Natural killer cell treated with Interleukin-12 subunit alpha and Interleukin-12 subunit beta and Interleukin-15 and Interleukin-18, amount 100 ng/mL, for 72 hours (primary cell): ENCODE data around the gene PRMT1. TPM values are rescaled to one million over a fixed set of nuclear protein-coding genes. Genes with fewer than 3 reads are reported as not detected.
"Not testable (repeated sequence)": the region's sequence is repeated elsewhere in the genome, so short reads cannot be mapped to it uniquely, and the experiment has no call there.

Source experiments
- ATAC-seq, 2 donors: fragments of 150-1000 bp; cut with Tn5 transposase in 1 of 2; sonication (Bioruptor Pico), chemical (Tn5 transposase) in 1 of 2; 2 replicates each; pipeline ENCODE4 v1.10.0; 2021
- DNase-seq: peaks from one replicate; pipeline ENCODE4 v3.0.0; 2022; ENCODE audit warnings: low spot score
- H3K27ac Mint-ChIP-seq, 2 donors: 1 replicate in 1 of 2; 2 replicates in 1 of 2; pipeline ENCODE4 v1.8.0; 2022; ENCODE audit warnings: mixed read lengths in 2 of 2, mild to moderate bottlenecking in 1 of 2, moderate library complexity in 1 of 2
- H3K27me3 Mint-ChIP-seq, 2 donors: 1 replicate in 1 of 2; 2 replicates in 1 of 2; pipeline ENCODE4 v1.8.0; 2022; ENCODE audit warnings: mixed read lengths in 2 of 2
- H3K36me3 Mint-ChIP-seq: one replicate; pipeline ENCODE4 v1.8.0; 2022; ENCODE audit warnings: mixed read lengths
- H3K4me1 Mint-ChIP-seq, 2 donors: 1 replicate in 1 of 2; 2 replicates in 1 of 2; pipeline ENCODE4 v1.8.0; 2022; ENCODE audit warnings: low read depth in 2 of 2, mixed read lengths in 2 of 2, mild to moderate bottlenecking in 1 of 2
- H3K4me3 Mint-ChIP-seq: one replicate; pipeline ENCODE4 v1.8.0; 2022; ENCODE audit warnings: mixed read lengths
- H3K9me3 Mint-ChIP-seq: 2 replicates; pipeline ENCODE4 v1.8.0; 2022; ENCODE audit warnings: mixed read lengths
- total RNA-seq, 2 donors: library from RNA; stranded (reverse); gene quantifications; one replicate each; pipeline ENCODE4 v1.2.3, GENCODE V29; 2022

Gene PRMT1
- total RNA-seq, 2 donors from 2014 or later: 268 to 457 TPM

- DNase-seq, H3K9me3 Mint-ChIP-seq, H3K27me3 Mint-ChIP-seq, ATAC-seq, H3K27ac Mint-ChIP-seq, H3K4me3 Mint-ChIP-seq, H3K36me3 Mint-ChIP-seq: not testable (repeated sequence)
- H3K4me1 Mint-ChIP-seq: peaks cover 11 to 12% of the 10 kb centered on the region in 2 donors
Measured at GRCh38 chr19:49719420-49719819, 42.3 kb downstream of the PRMT1 start.

GRCh38 chr19:49727217-49728030 is 50.4 kb downstream of the PRMT1 start:
- Mint-ChIP-seq H3K27ac (no peak overlapping the region), H3K4me3 (no peak overlapping the region), H3K9me3 (no peaks in the 10 kb centered on the region), H3K27me3 (no peaks in the 10 kb centered on the region), H3K36me3 (no peaks in the 10 kb centered on the region), H3K4me1 (no peaks in the 10 kb centered on the region)
- ATAC-seq: no peak
- DNase-seq: no peak

- DNase-seq: no peak
- Mint-ChIP-seq H3K36me3 (no peaks in the 10 kb centered on the region), H3K27ac (no peak overlapping the region), H3K27me3 (no peaks in the 10 kb centered on the region), H3K4me1 (no peaks in the 10 kb centered on the region), H3K4me3 (no peak overlapping the region), H3K9me3 (no peaks in the 10 kb centered on the region)
- ATAC-seq: no peak
Measured at GRCh38 chr19:49730166-49730565, 53.1 kb downstream of the PRMT1 start.

Other genes with a start within 250 kb of the PRMT1 start
- gene SLC17A7, start 235.7 kb upstream of the PRMT1 start, total RNA-seq: not detected
- 100 to 1,000 TPM; 110 to 170 TPM for gene PIH1D1, start 225.5 kb upstream of the PRMT1 start, total RNA-seq
- gene ALDH16A1, start 224.0 kb upstream of the PRMT1 start, total RNA-seq: 10 to 100 TPM; 29.0 to 65.2 TPM
- gene FLT3LG, start 203.1 kb upstream of the PRMT1 start, total RNA-seq: 10 to 100 TPM; 33.5 to 80.4 TPM
- gene RPL13A, start 189.7 kb upstream of the PRMT1 start, total RNA-seq: 1,000 to 10,000 TPM; 1,861 to 2,042 TPM
- gene RPS11, start 180.8 kb upstream of the PRMT1 start, total RNA-seq: 1,000 to 10,000 TPM; 1,165 to 1,334 TPM
- 1 to 10 TPM; 1.6 to 3.0 TPM for gene FCGRT, start 164.6 kb upstream of the PRMT1 start, total RNA-seq
- 1 to 10 TPM; 1.6 to 2.0 TPM for gene RCN3, start 149.3 kb upstream of the PRMT1 start, total RNA-seq
- 10 to 100 TPM; 70.6 to 75.2 TPM for gene NOSIP, start 96.7 kb upstream of the PRMT1 start, total RNA-seq
- gene PRRG2, start 96.0 kb upstream of the PRMT1 start, total RNA-seq: 1 to 10 TPM in 1 of 2 donors, under 1 TPM in 1; 0.81 to 1.5 TPM
- gene PRR12, start 86.1 kb upstream of the PRMT1 start, total RNA-seq: 10 to 100 TPM; 29.7 to 45.7 TPM
- gene RRAS, start 37.1 kb upstream of the PRMT1 start, total RNA-seq: 10 to 100 TPM in 1 of 2 donors, 1 to 10 TPM in 1; 4.1 to 10.4 TPM
- gene SCAF1, start 35.1 kb upstream of the PRMT1 start, total RNA-seq: 100 to 1,000 TPM in 1 of 2 donors, 10 to 100 TPM in 1; 75.8 to 106 TPM
- 100 to 1,000 TPM; 167 to 185 TPM for gene IRF3, start 11.4 kb upstream of the PRMT1 start, total RNA-seq
- gene BCL2L12, start 11.3 kb upstream of the PRMT1 start, total RNA-seq: 10 to 100 TPM; 45.9 to 98.0 TPM
- 10 to 100 TPM in 1 of 2 donors, 1 to 10 TPM in 1; 5.7 to 18.5 TPM for gene ADM5, start 12.3 kb downstream of the PRMT1 start, total RNA-seq
- gene CPT1C, start 13.8 kb downstream of the PRMT1 start, total RNA-seq: 1 to 10 TPM in 1 of 2 donors, under 1 TPM in 1; 0.52 to 2.7 TPM
- gene TSKS, start 86.0 kb downstream of the PRMT1 start, total RNA-seq: under 1 TPM; 0.38 to 0.53 TPM
- 100 to 1,000 TPM; 131 to 142 TPM for gene AP2A1, start 89.7 kb downstream of the PRMT1 start, total RNA-seq
- 10 to 100 TPM; 10.7 to 18.0 TPM for gene FUZ, start 136.0 kb downstream of the PRMT1 start, total RNA-seq
- 10 to 100 TPM; 48.0 to 64.6 TPM for gene MED25, start 141.0 kb downstream of the PRMT1 start, total RNA-seq
- 10 to 100 TPM; 64.6 to 78.0 TPM for gene PTOV1, start 173.9 kb downstream of the PRMT1 start, total RNA-seq
- gene PNKP, start 190.3 kb downstream of the PRMT1 start, total RNA-seq: 100 to 1,000 TPM; 146 to 205 TPM
- gene AKT1S1, start 200.1 kb downstream of the PRMT1 start, total RNA-seq: 10 to 100 TPM; 16.8 to 32.1 TPM
- 10 to 100 TPM; 26.0 to 34.0 TPM for gene TBC1D17, start 200.4 kb downstream of the PRMT1 start, total RNA-seq
- gene IL4I1, start 219.6 kb downstream of the PRMT1 start, total RNA-seq: 10 to 100 TPM in 1 of 2 donors, 1 to 10 TPM in 1; 2.4 to 15.1 TPM